Ovary (tissue), 3 donors: Measurements from ENCODE around the gene CFAP92.

Experiments used
- EP300 ChIP-seq: sonication (generic); formaldehyde crosslinking; IDR thresholded peaks from one replicate; pipeline ENCODE4 v1.6.1; 2017; ENCODE audit warnings: antibody characterized with exemption
- POLR2A ChIP-seq: fragments of 450-650 bp; IDR thresholded peaks from one replicate; pipeline ENCODE4 v1.6.1; 2017; ENCODE audit warnings: antibody characterized with exemption, mild to moderate bottlenecking, moderate library complexity
- TF ChIP-seq, protein P1 (sequence below), 3 donors: fragments of 450-650 bp in 2 of 3; fragments of 200-600 bp in 1 of 3; IDR thresholded peaks; one replicate each; pipeline versions ENCODE4 v1.5.1 to v1.8.0; 2016 to 2022; ENCODE audit warnings: antibody characterized with exemption in 3 of 3, mild to moderate bottlenecking in 1 of 3
- donor health status: DM: no; HTN: no; CAD: no.

DNA sequence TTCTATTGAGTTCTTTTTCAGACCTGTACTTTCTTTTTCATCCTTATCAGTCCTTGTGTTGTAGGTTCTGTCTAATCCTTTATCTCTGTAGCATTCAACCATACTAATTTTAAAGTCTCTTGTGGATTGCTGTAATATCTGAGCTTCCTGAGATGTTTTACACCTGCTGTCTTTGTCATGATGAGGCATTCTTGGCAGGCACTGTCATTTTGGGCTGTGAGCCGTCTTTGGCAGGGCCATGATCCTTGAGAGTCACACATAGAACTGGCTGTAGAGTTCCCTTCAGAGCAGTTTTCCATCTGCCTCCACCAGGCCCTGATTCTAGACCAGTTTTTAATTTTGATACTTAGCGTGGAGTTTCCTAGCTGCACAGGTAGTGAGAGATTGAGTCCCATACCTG, 13.9 kb upstream of the CFAP92 start:
- TF ChIP-seq, protein P1, sequence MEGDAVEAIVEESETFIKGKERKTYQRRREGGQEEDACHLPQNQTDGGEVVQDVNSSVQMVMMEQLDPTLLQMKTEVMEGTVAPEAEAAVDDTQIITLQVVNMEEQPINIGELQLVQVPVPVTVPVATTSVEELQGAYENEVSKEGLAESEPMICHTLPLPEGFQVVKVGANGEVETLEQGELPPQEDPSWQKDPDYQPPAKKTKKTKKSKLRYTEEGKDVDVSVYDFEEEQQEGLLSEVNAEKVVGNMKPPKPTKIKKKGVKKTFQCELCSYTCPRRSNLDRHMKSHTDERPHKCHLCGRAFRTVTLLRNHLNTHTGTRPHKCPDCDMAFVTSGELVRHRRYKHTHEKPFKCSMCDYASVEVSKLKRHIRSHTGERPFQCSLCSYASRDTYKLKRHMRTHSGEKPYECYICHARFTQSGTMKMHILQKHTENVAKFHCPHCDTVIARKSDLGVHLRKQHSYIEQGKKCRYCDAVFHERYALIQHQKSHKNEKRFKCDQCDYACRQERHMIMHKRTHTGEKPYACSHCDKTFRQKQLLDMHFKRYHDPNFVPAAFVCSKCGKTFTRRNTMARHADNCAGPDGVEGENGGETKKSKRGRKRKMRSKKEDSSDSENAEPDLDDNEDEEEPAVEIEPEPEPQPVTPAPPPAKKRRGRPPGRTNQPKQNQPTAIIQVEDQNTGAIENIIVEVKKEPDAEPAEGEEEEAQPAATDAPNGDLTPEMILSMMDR (IDR thresholded peaks at IDR 0.05) = no peak
- TF ChIP-seq POLR2A = no peak
- no peak for TF ChIP-seq EP300
